Measurements from ENCODE around the gene AK8. TPM values are rescaled to one million over a fixed set of nuclear protein-coding genes. Genes with fewer than 3 reads are reported as not detected.

The AK8 gene
- total and polyA plus RNA-seq, 2 experiments from 2014 or later = 0.70 to 0.83 TPM

- Histone ChIP-seq H3K4me3 (no peak overlapping the region), H3K27ac (no peak overlapping the region), H3K4me1 (ENCODE audit: low read depth) (no peaks in the 10 kb centered on the region), H3K36me3 (no peaks in the 10 kb centered on the region), H3K9me3 (ENCODE audit: low read depth) (no peaks in the 10 kb centered on the region), H3K27me3 (peaks cover 8% of the 10 kb centered on the region)
- no peak for DNase-seq (ENCODE audit: low read depth in 1 of 2, low spot score in 1 of 2)
- TF ChIP-seq CTCF (IDR thresholded peaks at IDR 0.05; ENCODE audit: low read depth, low read length) = no peak
Measured at GRCh38 chr9:132880324-132880661, 2.2 kb upstream of the AK8 start.

- Histone ChIP-seq H3K4me3 (peak overlapping the region; percentile 69), H3K27ac (no peak overlapping the region), H3K4me1 (ENCODE audit: low read depth) (no peaks in the 10 kb centered on the region)
Measured at GRCh38 chr9:132879457-132880323, 1.6 kb upstream of the AK8 start.

GRCh38 chr9:132878695-132879456, 792 bp upstream of the AK8 start, which contains the start of gene SPACA9:
SPACA9 (plus strand) TSS chr9:132878898; CDS start chr9:132883948, 5,050 bp downstream.
- H3K36me3 ChIP-seq = no peaks in the 10 kb centered on the region

More at GRCh38 chr9:132879457-132880323, 1.6 kb upstream of the AK8 start:
- Histone ChIP-seq H3K36me3 (no peaks in the 10 kb centered on the region), H3K9me3 (ENCODE audit: low read depth) (no peaks in the 10 kb centered on the region), H3K27me3 (peaks cover 12% of the 10 kb centered on the region)
- no peak for DNase-seq (ENCODE audit: low read depth in 1 of 2, low spot score in 1 of 2)
- no peak for TF ChIP-seq CTCF (IDR thresholded peaks at IDR 0.05; ENCODE audit: low read depth, low read length)

GRCh38 chr9:132877458-132877823, 643 bp downstream of the AK8 start:
- no peaks in the 10 kb centered on the region for H3K4me1 ChIP-seq (ENCODE audit: low read depth)
- no peak overlapping the region for H3K27ac ChIP-seq
- no peaks in the 10 kb centered on the region for H3K9me3 ChIP-seq (ENCODE audit: low read depth)
- peak overlapping the region; percentile 69 for H3K4me3 ChIP-seq
- no peak for TF ChIP-seq CTCF (IDR thresholded peaks at IDR 0.05; ENCODE audit: low read depth, low read length)
- no peak for DNase-seq (ENCODE audit: low read depth in 1 of 2, low spot score in 1 of 2)
- H3K36me3 ChIP-seq = no peaks in the 10 kb centered on the region
- H3K27me3 ChIP-seq = peaks cover 15% of the 10 kb centered on the region

More at GRCh38 chr9:132878695-132879456, 792 bp upstream of the AK8 start, which contains the start of gene SPACA9:
- H3K27me3 ChIP-seq = peaks cover 15% of the 10 kb centered on the region
- peak; percentile 73 to 75 for DNase-seq (ENCODE audit: low read depth in 1 of 2, low spot score in 1 of 2)
- H3K4me3 ChIP-seq = peak within 1 kb of the TSS; percentile 69
- no peak for TF ChIP-seq CTCF (IDR thresholded peaks at IDR 0.05; ENCODE audit: low read depth, low read length)
- H3K9me3 ChIP-seq (ENCODE audit: low read depth) = no peaks in the 10 kb centered on the region
- H3K27ac ChIP-seq = no peak within 1 kb of the TSS
- H3K4me1 ChIP-seq (ENCODE audit: low read depth) = no peaks in the 10 kb centered on the region

- Histone ChIP-seq H3K4me1 (ENCODE audit: low read depth) (no peaks in the 10 kb centered on the region), H3K36me3 (no peaks in the 10 kb centered on the region), H3K27ac (no peak overlapping the region), H3K9me3 (ENCODE audit: low read depth) (no peaks in the 10 kb centered on the region), H3K27me3 (peaks cover 15% of the 10 kb centered on the region), H3K4me3 (no peak overlapping the region)
- TF ChIP-seq CTCF (IDR thresholded peaks at IDR 0.05; ENCODE audit: low read depth, low read length) = no peak
- no peak for DNase-seq (ENCODE audit: low read depth in 1 of 2, low spot score in 1 of 2)
Measured at GRCh38 chr9:132876849-132877248, 1.2 kb downstream of the AK8 start.
